ENCODE measurements around the gene SMAD5. TPM values are rescaled to one million over a fixed set of nuclear protein-coding genes. Genes with fewer than 3 reads are reported as not detected.

The SMAD5 gene
- total RNA-seq, 1 donor from 2014 or later, result 45.9 TPM

- no peak for DNase-seq (ENCODE audit: low spot score)
- intact Hi-C loops (cut with DNase I), result no loop called here
Measured at GRCh38 chr5:136192015-136192525, 59.4 kb downstream of the SMAD5 start.

DNA sequence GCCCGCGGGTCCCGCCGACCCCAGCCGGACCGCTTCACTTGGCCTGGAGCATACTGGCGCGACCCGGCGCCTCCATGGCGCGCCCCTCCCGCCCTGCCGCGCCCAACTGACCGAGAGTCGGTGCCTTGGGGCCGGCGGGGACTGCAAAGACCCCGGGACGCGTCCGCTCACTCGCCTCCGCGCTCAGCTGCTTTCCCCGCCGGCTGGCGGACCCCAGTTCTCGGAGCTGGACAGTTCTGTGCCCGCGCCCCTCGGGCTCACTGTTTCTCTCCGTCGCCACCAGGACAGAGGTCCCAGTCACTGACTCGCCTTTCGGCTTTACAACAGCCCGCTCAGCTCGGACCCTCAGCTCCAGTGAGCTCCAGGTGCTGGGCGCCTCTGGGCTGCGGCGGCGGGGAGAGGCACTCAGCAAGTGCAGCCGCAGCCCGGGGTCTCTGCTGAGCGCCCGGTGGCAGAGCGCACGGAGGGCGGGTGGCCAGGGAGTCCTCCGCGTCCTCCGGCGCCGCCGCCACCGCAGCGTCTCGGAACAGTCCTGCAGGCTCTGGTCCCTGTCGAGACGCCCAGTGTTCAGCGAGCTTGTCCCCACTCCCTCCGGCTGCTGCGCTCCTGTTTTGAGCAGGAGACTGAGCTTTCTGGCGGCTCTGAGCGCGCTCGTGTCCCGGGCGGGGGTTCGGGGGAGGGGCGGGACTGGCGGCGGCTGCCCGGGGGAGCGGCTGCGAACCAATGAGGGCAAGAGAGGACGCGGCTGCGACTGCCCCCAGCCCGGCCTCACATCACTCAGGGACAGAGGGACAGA, 60.1 kb downstream of the SMAD5 start, which contains the start of gene SMIM32:
TSS of gene SMIM32 (minus strand) at position 637 of the 796 bp plus-strand sequence. CDS start 638 bp downstream, outside the sequence.
- no peak for DNase-seq (ENCODE audit: low spot score)
- intact Hi-C loops (cut with DNase I), result no loop called here

GRCh38 chr5:136193322-136193935, 60.8 kb downstream of the SMAD5 start:
- DNase-seq (ENCODE audit: low spot score), result no peak
- intact Hi-C loops (cut with DNase I), result no loop called here

- intact Hi-C loops (cut with DNase I), result no loop called here
- no peak for DNase-seq (ENCODE audit: low spot score)
Measured at GRCh38 chr5:136194576-136194975, 61.9 kb downstream of the SMAD5 start.

GRCh38 chr5:136195971-136196820, 63.6 kb downstream of the SMAD5 start:
- no peak for DNase-seq (ENCODE audit: low spot score)
- intact Hi-C loops (cut with DNase I), result no loop called here

GRCh38 chr5:136197462-136198142, 65.0 kb downstream of the SMAD5 start:
- intact Hi-C loops (cut with DNase I), result no loop called here
- DNase-seq (ENCODE audit: low spot score), result no peak

- DNase-seq (ENCODE audit: low spot score), result no peak
- intact Hi-C loops (cut with DNase I), result no loop called here
Measured at GRCh38 chr5:136198453-136198852, 65.8 kb downstream of the SMAD5 start.

- intact Hi-C loops (cut with DNase I), result no loop called here
- DNase-seq (ENCODE audit: low spot score), result no peak
Measured at GRCh38 chr5:136199408-136199807, 66.8 kb downstream of the SMAD5 start.

GRCh38 chr5:136200130-136200529, 67.5 kb downstream of the SMAD5 start:
- no peak for DNase-seq (ENCODE audit: low spot score)
- intact Hi-C loops (cut with DNase I), result no loop called here

GRCh38 chr5:136200761-136201160, 68.1 kb downstream of the SMAD5 start:
- intact Hi-C loops (cut with DNase I), result no loop called here
- no peak for DNase-seq (ENCODE audit: low spot score)

- intact Hi-C loops (cut with DNase I), result no loop called here
- DNase-seq (ENCODE audit: low spot score), result no peak
Measured at GRCh38 chr5:136201870-136202269, 69.2 kb downstream of the SMAD5 start.

DNA sequence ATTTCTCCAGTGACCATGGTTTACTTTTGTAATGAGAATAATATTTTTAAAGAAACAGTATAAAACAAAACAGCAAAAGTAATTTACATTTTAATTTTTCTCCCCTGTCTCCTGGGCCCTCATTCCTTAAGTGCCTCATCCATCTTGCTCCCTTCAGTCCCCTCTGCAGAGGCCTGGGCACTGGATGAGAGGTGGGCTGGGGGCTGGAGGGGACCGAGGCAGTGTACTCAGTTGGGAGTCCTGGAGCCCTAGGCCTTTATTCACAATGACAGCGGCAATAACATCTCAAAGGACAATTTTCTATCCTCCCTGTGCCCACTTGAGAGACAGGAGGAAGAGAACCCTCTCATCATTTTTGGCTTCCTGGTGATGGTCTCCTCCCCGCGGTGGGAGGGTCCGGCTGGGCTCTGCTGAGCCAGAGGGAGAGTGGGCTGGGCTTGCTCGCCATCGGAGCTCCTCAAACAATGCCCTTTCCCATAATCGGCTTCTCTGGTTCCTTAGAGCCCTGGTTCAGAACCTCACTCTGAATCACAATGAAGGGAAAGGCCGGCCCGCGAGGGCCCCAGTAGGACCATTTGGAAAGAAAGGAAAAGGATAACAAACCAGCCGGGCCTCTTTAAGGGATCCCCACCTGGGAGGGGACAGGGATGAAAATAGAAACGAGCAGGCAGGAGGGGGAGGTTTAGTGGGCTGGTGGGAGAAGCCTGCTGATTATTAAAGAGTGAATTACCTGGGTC, 70.0 kb downstream of the SMAD5 start:
- DNase-seq (ENCODE audit: low spot score), result no peak
- intact Hi-C loops (cut with DNase I), result no loop called here

DNA sequence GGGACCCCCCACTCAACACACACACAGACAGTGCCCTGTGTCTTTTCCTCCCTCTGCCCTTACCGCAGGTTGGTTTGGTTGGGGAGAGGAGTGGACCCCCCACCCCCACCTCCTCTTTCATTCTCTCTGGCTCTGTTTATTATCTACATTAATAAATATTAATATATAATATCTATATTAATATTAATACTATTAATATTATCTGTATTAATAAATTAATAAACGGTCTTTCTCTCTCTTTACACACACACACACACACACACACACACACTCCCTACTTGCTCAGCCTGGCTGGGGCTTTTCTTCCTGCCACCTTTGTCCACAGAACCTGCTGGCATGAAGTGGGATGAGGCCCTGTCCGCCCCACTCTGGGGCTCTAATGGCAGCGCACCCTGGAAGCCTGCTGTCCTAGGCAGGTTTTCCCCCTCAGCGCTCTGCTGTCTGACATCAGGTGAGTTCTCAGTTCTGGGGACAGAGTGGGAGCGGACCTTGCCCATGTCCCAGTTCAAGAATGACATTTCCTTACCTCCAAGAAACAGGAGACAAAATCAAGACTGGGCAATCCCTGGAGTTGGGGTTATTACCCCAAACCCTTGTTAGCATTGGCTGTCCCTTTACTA, 70.8 kb downstream of the SMAD5 start:
- no peak for DNase-seq (ENCODE audit: low spot score)
- intact Hi-C loops (cut with DNase I), result no loop called here

GRCh38 chr5:136205061-136205702, 72.5 kb downstream of the SMAD5 start:
- no peak for DNase-seq (ENCODE audit: low spot score)
- intact Hi-C loops (cut with DNase I), result no loop called here

GRCh38 chr5:136205941-136206340, 73.3 kb downstream of the SMAD5 start:
- intact Hi-C loops (cut with DNase I), result no loop called here
- DNase-seq (ENCODE audit: low spot score), result peak; percentile 46

DNA sequence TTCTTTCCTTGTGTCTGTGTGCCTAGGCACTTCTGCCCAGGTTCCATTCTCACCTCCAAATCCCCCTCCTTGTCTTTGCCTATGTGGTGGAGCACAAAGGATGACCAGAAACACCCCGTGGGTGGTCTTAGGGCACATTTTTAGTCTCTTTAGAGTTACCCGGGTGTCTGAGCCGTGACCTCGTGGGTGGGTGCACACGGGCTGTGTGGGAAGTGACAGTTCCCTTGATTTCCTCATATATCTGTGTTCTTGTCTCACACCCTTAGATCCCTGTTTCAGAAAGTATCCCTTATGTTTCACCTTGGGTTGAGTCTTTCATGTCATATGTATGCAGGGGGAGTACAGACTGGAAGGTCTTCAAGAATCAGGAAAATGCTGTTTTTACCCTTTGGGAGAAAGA, 73.7 kb downstream of the SMAD5 start:
- intact Hi-C loops (cut with DNase I), result no loop called here
- DNase-seq (ENCODE audit: low spot score), result no peak

DNA sequence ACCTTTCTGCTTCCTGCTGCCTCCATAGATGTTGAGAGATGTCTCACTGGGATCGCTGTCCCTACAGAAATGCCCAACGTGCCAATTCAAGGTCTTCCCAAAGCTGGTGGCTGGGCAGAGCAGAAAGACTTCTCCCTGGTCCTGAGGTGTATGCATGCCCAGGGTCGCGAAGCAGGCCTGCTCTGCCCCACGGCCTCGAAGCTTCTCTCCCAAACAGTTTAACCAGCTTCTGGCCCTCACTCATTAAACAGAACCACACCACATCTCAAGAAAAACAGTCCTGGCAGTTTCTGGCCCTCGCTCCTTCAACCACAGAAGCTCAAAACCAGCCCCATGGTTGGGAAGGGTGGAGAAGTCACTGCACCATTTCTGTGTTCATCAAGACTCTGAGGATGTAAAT, 75.0 kb downstream of the SMAD5 start:
- peak; percentile 68 for DNase-seq (ENCODE audit: low spot score)
- intact Hi-C loops (cut with DNase I), result no loop called here

DNA sequence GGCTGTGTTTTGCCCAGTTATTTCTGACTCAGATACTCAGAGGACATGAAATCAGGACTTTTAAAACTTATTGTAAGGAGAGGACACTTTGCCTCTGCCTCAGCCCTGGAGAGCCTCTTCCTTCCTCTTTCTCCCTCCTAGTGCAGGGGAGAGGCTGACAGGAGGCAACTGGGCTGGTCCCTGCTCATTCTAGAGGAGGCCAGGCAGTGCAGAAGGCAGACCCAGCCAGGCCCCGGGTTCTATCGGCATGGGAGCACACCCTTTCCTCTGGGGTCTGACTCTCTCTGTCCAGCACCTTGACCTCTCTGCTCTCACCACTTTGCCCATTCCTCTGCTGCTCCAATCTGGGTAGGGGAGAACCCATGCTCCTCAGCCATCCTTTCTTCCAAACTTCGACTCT, 76.3 kb downstream of the SMAD5 start:
- DNase-seq (ENCODE audit: low spot score), result peak; percentile 44
- intact Hi-C loops (cut with DNase I), result no loop called here
